ENCODE results near the gene EFCAB14. TPM values are rescaled to one million over a fixed set of nuclear protein-coding genes. Genes with fewer than 3 reads are reported as not detected.

Gene EFCAB14
- total RNA-seq, 3 donors from 2014 or later (not counting 1 experiment from before 2014, with no cell fraction given), result 77.7 to 130 (median 119) TPM

- H3K36me3 ChIP-seq (ENCODE audit: control insufficient read depth, insufficient read depth, low read length), result peaks cover 75% of the 10 kb centered on the region
- WGBS (ENCODE audit: insufficient coverage), result 96% methylated on average over 5 of the region's 6 CpGs
- H3K27me3 ChIP-seq (ENCODE audit: control insufficient read depth, insufficient read depth, low read length), result no peaks in the 10 kb centered on the region
- DNase-seq (no peak), ATAC-seq (no peak)
- peaks cover 4% of the 10 kb centered on the region for H3K4me1 ChIP-seq (ENCODE audit: control insufficient read depth, insufficient read depth, low read length)
- no peak overlapping the region for H3K4me3 Mint-ChIP-seq
- H3K27me3 Mint-ChIP-seq (ENCODE audit: low read depth in 2 of 2), result no peaks in the 10 kb centered on the region
- H3K27ac Mint-ChIP-seq, result no peak overlapping the region
- H3K36me3 Mint-ChIP-seq, result peaks cover 43% of the 10 kb centered on the region
- no peaks in the 10 kb centered on the region for H3K9me3 Mint-ChIP-seq
- TF ChIP-seq CTCF (IDR thresholded peaks at IDR 0.05), result no peak
- no peak overlapping the region for H3K4me3 ChIP-seq (ENCODE audit: low read length)
- H3K27ac ChIP-seq (ENCODE audit: low read length), result no peak overlapping the region
- no peaks in the 10 kb centered on the region for H3K9me3 ChIP-seq (ENCODE audit: control insufficient read depth, insufficient read depth, low read length)
- intact Hi-C loops (cut with micrococcal nuclease), result no loop called here
- H3K4me1 Mint-ChIP-seq, result peaks cover 18 to 22% of the 10 kb centered on the region in 2 donors
Measured at GRCh38 chr1:46679789-46680573, 38.9 kb downstream of the EFCAB14 start.

- ATAC-seq (no peak), DNase-seq (no peak)
- Mint-ChIP-seq H3K27me3 (ENCODE audit: low read depth in 2 of 2) (no peaks in the 10 kb centered on the region), H3K9me3 (no peaks in the 10 kb centered on the region), H3K4me3 (no peak overlapping the region), H3K36me3 (peaks cover 34% of the 10 kb centered on the region), H3K4me1 (peaks cover 18 to 22% of the 10 kb centered on the region in 2 donors), H3K27ac (peak overlapping the region; percentile 89 to 90)
- H3K4me3 ChIP-seq (ENCODE audit: low read length), result no peak overlapping the region
- H3K27ac ChIP-seq (ENCODE audit: low read length), result peak overlapping the region; percentile 31
- H3K4me1 ChIP-seq (ENCODE audit: control insufficient read depth, insufficient read depth, low read length), result peaks cover 4% of the 10 kb centered on the region
- H3K27me3 ChIP-seq (ENCODE audit: control insufficient read depth, insufficient read depth, low read length), result no peaks in the 10 kb centered on the region
- no peaks in the 10 kb centered on the region for H3K9me3 ChIP-seq (ENCODE audit: control insufficient read depth, insufficient read depth, low read length)
- peaks cover 50% of the 10 kb centered on the region for H3K36me3 ChIP-seq (ENCODE audit: control insufficient read depth, insufficient read depth, low read length)
- 100% methylated on average over 1 of the region's 1 CpG for WGBS (ENCODE audit: insufficient coverage)
- no peak for TF ChIP-seq CTCF (IDR thresholded peaks at IDR 0.05)
- intact Hi-C loops (cut with micrococcal nuclease), result no loop called here
Measured at GRCh38 chr1:46677339-46677738, 41.6 kb downstream of the EFCAB14 start.

- H3K36me3 Mint-ChIP-seq, result peaks cover 26% of the 10 kb centered on the region
- DNase-seq, result no peak
- H3K9me3 Mint-ChIP-seq, result no peaks in the 10 kb centered on the region
- H3K4me3 Mint-ChIP-seq, result no peak overlapping the region
- Histone ChIP-seq H3K36me3 (ENCODE audit: control insufficient read depth, insufficient read depth, low read length) (peaks cover 42% of the 10 kb centered on the region), H3K27me3 (ENCODE audit: control insufficient read depth, insufficient read depth, low read length) (no peaks in the 10 kb centered on the region), H3K4me3 (ENCODE audit: low read length) (no peak overlapping the region), H3K9me3 (ENCODE audit: control insufficient read depth, insufficient read depth, low read length) (no peaks in the 10 kb centered on the region), H3K27ac (ENCODE audit: low read length) (peak overlapping the region; percentile 31), H3K4me1 (ENCODE audit: control insufficient read depth, insufficient read depth, low read length) (peaks cover 4% of the 10 kb centered on the region)
- H3K4me1 Mint-ChIP-seq, result peaks cover 18% of the 10 kb centered on the region in 2 donors
- intact Hi-C loops (cut with micrococcal nuclease), result no loop called here
- peak overlapping the region; percentile 89 to 90 for H3K27ac Mint-ChIP-seq
- no peak for TF ChIP-seq CTCF (IDR thresholded peaks at IDR 0.05)
- no peak for ATAC-seq
- WGBS (ENCODE audit: insufficient coverage), result 80% methylated on average over 1 of the region's 1 CpG
- no peaks in the 10 kb centered on the region for H3K27me3 Mint-ChIP-seq (ENCODE audit: low read depth in 2 of 2)
Measured at GRCh38 chr1:46676531-46676930, 42.4 kb downstream of the EFCAB14 start.
